NCI-H748 (cell line): ENCODE data around the gene MRPL14.

ENCODE experiments used
- DNase-seq: peaks from one replicate; lab custom pipeline; 2025; ENCODE audit not compliant: unreplicated experiment; lab: John Stamatoyannopoulos, UW

Gene MRPL14

GRCh38 chr6:44126320-44127149 is 717 bp downstream of the MRPL14 start:
- DNase-seq = peak; percentile 72

GRCh38 chr6:44123544-44123943 is 3.7 kb downstream of the MRPL14 start:
- no peak for DNase-seq

- DNase-seq = no peak
These were observed 4.5 kb downstream of the MRPL14 start for GRCh38 chr6:44122801-44123200.

GRCh38 chr6:44120692-44121443 is 6.4 kb downstream of the MRPL14 start:
- DNase-seq = no peak

GRCh38 chr6:44119704-44120262 is 7.5 kb downstream of the MRPL14 start:
- DNase-seq = no peak

- no peak for DNase-seq
These were observed 9.7 kb downstream of the MRPL14 start for GRCh38 chr6:44117397-44118128.

- no peak for DNase-seq
These were observed 10.4 kb downstream of the MRPL14 start for GRCh38 chr6:44116641-44117382.

GRCh38 chr6:44115866-44116265 is 11.4 kb downstream of the MRPL14 start:
- no peak for DNase-seq

- DNase-seq = no peak
These were observed 13.8 kb downstream of the MRPL14 start for GRCh38 chr6:44113414-44113813.

- DNase-seq = no peak
These were observed 15.5 kb downstream of the MRPL14 start for GRCh38 chr6:44111434-44112417.

- no peak for DNase-seq
These were observed 16.3 kb downstream of the MRPL14 start for GRCh38 chr6:44110966-44111365.

GRCh38 chr6:44110005-44110676 is 17.1 kb downstream of the MRPL14 start:
- DNase-seq = no peak

GRCh38 chr6:44109212-44109611 is 18.0 kb downstream of the MRPL14 start:
- no peak for DNase-seq

GRCh38 chr6:44108471-44108870 is 18.8 kb downstream of the MRPL14 start:
- DNase-seq = no peak

GRCh38 chr6:44107017-44107416 is 20.2 kb downstream of the MRPL14 start:
- no peak for DNase-seq

GRCh38 chr6:44105993-44106740 is 21.1 kb downstream of the MRPL14 start:
- DNase-seq = no peak

- no peak for DNase-seq
These were observed 22.1 kb downstream of the MRPL14 start for GRCh38 chr6:44105146-44105545.

GRCh38 chr6:44104481-44105021 is 22.7 kb downstream of the MRPL14 start:
- no peak for DNase-seq
